Stimulated activated CD4-positive, alpha-beta T cell treated with anti-CD3 and anti-CD28 coated beads, Interleukin-12 subunit alpha, Interleukin-12 subunit beta, amount 100 ng/mL, for 4 hours (primary cell): ENCODE results near the gene ALAS1.

Experiments used
- DNase-seq: peaks from one replicate; pipeline ENCODE4 v3.0.0-alpha.2; 2020

Gene ALAS1

GRCh38 chr3:52257911-52258310 lies 60.0 kb downstream of the ALAS1 start:
- no peak for DNase-seq

- DNase-seq: no peak
These were observed 61.1 kb downstream of the ALAS1 start for GRCh38 chr3:52259035-52259434.

- DNase-seq: no peak
These were observed 61.5 kb downstream of the ALAS1 start for GRCh38 chr3:52259448-52259847.

- DNase-seq: no peak
These were observed 64.5 kb downstream of the ALAS1 start for GRCh38 chr3:52262447-52262846.
